GM21619 (cell line): ENCODE measurements around the gene ITGA8.
"Not testable (repeated sequence)": the region's sequence is repeated elsewhere in the genome, so short reads cannot be mapped to it uniquely, and the experiment has no call there.

Source experiments
- ATAC-seq: cut with Tn5 transposase; IDR thresholded peaks from one replicate; pipeline ENCODE4 v1.9.1; 2021; ENCODE audit not compliant: unreplicated experiment

ITGA8 gene

DNA sequence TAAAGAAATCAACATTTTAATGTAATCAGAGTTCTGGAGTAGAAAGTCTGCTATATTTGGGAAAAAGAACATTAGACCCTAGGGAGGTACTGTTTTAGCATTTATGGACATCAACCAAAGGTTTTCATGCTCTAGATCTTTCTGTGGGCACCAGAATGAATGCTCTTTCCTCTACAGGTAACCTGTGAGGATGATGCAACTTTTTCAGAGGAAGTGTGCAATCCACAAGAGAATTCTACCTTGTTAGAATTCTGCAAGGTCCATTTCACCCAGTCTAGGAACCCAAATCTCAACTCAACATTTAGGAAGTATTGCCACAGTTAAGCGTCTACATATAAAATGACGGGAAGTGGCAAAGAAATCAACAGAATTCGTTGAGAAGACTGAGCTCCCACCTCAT lies 208.8 kb downstream of the ITGA8 start:
- ATAC-seq = no peak

DNA sequence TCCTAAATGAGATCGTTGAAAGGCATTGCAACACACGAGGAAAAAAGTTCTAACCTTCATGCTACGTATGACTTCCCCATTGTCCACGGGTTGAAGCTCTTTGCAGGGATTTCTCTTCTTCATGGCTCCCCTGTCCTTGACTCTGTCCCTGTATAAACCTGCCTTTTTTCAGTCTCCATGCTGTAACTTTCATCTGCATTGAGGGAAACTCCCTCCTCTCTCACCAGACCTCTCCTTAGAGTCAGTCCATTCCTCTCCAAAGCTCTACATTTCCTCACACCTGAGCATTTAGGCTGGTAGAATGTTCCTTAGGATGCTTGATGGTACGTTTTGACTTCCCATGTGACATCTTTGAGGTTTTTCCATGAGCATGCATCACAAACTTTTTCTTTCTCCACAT lies 214.4 kb downstream of the ITGA8 start:
- no peak for ATAC-seq

DNA sequence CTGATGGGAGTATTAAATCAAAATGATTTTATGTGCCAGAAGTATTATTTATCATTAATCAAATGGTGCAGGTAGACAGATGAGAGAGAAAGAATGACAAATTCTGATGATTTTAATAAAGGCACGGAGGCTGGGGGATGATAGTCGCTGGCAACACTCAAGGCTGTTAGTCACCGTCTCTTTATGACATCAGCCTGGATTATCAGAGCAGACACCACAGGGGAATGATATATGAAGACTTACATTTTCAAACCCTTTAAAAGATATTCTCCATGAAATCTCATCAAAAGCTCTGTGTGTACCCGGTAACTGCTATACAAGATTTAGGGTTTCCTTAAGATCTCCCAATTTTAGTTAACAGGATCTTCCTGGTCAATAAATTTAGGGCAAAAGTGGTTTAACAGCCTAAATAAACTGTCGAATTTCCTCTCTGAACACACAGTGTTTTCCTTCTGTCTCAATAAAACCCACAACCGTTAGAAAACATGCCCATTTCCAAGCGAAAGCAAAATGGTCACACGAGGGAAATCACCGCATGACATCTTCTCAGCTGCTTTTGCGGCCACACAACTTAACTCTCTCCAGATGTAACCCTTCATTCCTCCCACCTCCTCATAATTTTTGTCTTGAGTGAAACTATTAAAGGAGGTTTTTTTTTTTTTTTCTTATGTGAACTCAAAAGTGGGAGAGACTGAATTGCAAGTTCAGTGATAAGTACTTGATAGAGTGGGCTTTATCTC lies 215.5 kb downstream of the ITGA8 start:
- ATAC-seq = no peak

DNA sequence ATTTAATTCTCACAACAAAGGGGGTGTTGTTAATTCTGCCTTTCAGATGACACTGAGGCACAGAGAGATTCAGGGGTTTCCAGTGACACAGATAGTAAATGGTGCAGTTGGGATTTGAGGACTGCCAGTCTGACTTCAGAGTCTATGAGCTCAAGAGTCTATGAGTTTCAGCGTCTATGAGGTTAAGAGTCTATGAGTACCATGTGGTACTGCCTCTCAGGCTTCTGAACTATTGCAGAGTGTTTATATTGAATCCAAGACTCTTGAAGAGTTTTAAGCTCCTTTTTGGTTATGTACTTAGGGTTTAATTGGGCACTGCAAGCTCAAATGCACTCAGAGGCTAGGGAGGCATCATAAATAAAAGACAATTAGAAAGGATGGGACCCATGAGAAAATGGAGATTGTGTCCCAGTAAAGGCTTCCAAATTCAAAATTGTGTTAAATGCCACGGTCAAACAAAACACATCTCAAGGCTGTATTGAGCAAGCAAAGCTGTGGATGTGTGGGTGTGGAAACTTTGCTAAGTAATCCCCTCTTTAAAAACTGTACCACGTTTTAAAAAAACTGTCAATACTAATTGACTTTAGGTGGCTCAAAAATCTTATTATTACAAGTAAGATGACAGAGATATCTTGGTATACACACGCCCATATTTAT lies 224.7 kb downstream of the ITGA8 start:
- ATAC-seq = no peak

DNA sequence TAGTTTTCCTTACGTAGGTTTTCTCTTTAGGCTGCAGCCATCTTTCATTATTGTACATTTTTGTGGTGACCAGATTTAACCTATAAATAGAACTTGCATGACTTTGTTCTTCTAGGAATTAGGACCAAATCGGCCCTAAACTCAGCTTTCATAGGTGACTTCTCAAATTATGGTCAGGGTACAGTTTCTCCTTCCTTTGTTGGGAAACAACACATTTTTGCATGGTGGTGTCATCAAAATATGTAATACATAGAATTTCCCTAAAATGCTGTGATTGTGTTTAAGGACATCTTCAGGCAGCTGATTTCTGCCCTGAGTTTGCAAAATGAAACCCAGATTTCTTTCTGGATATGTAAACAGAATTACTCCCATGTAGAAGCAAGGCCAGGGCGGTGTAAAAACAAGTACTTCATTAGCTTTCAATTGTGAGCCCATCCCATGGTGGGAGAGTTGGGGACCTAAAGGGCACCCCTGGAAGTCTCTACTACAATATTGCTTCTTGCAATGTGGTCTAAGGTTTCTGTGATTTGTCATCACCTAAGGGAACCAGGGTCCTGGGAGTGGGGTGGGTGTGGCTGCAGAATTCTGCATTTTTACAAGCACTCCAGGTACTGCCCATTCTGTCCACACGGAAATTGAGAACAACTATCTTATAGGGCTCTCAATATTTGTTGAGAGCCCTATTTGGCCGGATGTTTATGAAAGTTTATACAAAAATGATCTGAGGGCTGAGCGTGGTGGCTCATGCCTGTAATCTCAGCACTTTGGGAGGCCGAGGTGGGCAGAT lies 227.7 kb downstream of the ITGA8 start:
- no peak for ATAC-seq

DNA sequence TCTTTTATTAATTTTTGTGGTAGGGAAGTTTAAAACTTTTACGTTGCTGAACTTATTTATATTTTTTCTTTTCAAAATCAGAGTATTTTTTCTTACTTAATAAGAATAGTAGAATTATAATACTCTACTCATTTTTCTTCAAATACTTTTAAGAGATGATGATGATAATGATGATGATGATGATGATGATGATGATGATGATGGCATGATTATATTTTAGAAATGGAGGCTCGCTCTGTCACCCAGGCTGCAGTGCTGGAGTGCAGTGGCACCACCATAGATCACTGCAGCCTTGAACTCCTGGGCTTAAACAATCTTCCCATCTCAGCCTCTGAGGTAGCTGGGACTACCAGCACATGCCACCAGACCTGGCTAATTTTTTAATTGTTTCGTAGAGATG lies 230.3 kb downstream of the ITGA8 start:
- ATAC-seq = no peak

DNA sequence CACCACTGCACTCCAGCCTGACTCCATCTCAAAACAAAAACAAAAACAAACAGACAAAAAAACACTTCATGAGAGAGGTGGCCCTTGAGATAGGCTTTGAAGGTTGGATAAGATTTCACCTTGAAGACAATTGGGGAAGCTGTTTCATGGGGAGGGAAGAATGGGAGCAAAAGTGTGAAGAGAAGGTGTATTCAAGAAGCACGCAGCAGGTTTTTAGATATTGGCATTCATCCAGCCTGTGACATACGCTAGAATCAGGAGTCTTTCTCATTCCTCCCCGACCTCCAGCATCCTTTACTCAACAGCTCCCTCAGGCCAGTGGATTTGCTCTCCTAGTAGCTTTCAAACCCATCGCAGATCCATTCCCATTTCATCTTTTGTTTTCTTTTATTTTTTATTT lies 232.3 kb downstream of the ITGA8 start:
- no peak for ATAC-seq

DNA sequence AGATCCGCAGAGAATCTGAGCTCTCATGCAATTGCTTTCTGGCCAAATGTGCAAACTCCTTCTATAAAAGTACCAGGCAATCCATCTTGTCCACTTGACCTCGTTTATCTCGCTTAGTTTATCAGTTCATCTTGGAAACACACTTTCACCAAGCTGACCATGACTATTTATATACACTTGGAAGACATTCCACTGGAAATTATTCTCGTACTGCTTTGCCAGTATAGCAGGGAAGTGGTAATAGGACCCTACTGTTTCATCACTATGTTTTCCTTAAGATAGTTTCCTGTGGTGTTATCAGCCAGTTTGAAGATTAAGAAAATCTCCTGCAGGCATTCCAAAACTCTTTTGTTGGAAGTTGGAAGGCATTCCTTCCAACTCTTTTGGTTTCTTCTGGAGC lies 233.3 kb downstream of the ITGA8 start:
- ATAC-seq = no peak

DNA sequence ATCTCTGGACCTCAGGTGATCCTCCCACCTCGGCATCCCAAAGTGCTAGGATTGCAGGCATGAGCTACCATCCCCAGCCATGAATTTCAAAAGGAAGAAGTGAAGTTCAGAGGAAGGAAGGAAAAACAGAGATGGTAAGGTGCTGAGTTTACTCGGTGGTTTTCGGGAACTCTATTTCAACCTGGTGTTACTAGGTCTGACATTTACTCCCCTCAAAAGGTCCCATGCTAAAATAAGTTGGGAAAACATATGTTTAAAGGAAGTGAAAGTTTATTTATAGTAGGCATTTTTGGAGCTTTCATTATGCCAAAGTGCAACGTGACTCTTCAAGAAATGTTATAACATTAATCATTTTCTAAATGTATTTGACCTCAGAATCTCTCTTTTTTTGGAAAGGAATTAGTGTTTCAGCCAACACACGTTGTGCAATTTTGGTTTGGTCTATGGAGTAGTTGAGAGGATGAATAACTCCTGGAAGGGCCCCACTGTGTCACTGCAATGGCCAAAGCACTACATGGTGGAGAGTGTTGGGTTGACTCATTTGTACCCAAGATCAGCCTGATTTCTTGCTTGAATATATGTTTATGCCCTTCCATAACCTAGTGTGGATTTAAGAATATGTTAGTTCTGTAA lies 233.9 kb downstream of the ITGA8 start:
- ATAC-seq = no peak

DNA sequence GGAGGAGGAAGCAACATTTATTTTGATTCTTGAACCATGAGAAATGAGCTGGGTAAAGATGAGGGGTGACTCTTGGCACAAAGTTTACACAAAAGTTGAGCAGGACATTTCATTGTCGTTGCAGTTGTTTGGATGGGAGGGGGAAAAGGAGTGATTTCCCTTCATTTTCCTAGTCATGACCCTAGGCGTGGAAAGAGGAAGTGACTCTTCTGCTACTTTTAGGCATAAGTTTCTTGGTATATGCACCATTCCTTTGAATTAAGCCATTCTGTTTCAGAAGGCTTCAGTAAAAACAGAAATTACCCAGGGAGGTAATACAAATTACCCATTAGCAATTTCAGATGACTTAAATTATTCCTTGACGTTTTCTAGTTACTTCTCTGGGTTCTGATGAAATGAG lies 234.7 kb downstream of the ITGA8 start:
- ATAC-seq = no peak

DNA sequence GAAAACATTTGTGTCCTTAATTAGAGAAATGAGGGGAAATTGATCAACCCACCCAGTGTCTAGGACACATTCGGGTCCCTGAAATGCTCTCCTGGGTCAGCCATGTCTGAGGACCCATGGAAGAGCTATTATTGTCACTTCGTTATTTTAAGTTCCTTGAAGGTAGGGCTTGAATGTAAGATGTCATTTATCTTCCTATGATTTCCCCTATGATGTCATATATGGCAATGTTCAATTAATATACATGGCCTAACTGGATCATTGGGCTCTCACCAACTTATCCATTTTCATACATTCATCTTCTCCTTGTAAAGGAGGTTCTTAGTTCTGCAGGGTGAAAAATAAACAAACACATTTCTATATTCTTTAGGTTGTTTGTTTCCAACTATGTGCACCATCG lies 235.6 kb downstream of the ITGA8 start:
- ATAC-seq = no peak

DNA sequence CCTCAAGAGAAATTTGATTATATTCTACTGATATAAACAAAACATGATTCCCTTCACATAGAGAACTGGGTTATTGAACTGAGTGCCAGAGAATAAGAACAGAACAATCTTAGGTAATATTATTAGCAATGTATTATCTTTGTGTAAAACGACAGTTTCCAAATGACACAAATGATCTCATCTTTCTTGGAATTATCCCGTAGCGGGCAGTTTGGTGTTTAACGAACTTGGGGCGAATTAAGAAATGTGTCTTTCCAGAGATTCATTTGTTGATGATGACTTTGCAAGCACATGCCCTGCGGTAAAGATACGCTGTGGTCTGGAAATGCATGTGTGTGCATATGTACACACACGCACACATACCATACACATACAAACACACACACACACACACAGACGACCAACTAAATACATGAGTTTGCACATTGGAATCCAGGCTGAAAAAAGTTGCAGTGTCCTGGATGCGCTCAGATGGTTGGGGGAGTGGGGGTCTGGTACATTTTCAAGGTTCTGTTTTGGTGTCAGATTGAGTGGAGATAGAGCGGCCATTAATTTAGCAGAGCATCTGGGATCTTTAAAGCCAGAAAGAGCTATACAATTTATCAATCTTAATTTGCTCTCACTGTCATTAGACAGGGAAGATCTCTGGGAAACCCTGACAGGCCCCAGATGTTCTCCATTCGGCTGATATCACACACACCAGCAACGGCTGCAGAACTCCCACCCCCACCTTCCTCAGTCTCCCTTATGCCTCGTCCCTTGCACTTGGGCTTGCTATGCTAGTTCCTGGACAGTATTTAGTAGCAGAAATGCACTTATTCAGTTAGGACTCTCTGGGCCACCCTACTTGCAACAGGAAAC lies 236.3 kb downstream of the ITGA8 start:
- ATAC-seq = no peak

DNA sequence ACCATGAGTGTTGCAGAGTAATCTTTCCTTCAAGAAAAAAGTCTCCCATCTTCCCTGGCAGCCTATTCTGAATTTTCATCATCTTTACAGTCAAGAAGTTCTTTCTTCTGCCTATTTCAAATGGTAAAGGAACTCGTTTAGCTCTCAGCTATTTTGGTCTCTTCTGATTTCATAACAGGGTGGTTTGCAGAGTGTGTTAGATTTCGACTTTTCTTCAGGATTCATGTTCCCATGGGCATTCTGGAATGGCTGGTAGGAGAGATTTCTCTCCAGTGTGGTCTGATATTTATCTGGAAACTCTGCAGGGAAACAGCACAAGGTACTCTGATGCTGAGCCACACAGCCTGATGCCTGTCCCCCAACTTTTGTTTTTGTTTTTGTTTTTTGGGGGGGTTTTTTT lies 237.6 kb downstream of the ITGA8 start:
- no peak for ATAC-seq

DNA sequence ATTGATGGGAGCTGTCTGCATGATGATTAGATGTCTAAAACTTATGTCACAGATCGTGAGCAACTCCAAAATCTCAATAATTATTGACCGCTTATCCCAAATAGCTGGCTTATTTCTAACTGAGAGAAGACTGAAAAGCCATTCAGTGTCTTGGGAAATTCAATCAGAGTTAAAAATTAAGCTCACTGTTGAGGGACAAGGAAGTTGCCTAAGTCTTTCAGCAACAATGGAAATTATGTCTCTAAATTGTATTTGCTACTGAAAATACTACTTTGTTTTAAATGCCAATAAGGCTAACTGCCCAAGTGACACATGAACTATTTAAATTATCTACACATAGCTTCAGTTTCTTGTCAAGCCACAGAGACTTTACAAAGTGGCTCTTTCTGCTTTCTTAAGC lies 240.8 kb downstream of the ITGA8 start:
- ATAC-seq = no peak

DNA sequence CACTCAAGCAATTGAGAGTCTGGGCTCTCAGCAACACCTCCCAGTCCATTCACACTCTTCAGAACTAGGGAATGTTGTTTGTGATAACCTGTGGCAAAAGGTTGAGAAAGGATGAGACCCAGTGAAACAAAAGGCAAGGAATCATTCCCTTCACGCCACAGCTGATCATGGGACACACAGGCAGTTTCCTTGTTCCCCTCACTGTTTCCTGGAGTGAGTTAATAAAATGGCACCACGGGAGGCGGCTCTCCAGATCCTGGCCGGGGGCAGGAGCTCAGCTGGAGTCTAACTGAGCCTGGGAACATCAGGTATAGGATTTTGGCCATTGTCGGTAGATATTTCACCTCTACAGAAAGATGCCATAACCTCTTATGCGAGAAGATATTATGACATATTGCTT lies 241.3 kb downstream of the ITGA8 start:
- no peak for ATAC-seq

DNA sequence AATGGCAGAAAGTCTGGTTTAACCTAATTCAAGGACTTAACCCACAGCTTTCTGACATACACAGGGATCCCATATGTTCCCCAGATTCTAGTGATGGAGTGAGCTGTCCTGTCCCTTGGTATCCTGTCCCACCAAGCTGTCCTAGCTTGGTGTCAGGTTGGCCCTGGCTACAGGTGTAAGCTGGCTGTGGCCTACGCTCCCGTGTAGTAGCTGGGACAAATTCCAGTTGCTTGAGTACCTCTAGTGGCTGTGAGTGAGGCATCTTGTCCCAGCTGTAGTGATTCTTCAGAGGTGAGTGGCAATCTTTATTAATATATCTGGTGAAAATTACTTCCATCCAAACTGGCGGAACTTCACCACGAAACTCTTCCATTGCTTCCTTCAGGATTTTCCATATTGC lies 243.4 kb downstream of the ITGA8 start:
- ATAC-seq = no peak

DNA sequence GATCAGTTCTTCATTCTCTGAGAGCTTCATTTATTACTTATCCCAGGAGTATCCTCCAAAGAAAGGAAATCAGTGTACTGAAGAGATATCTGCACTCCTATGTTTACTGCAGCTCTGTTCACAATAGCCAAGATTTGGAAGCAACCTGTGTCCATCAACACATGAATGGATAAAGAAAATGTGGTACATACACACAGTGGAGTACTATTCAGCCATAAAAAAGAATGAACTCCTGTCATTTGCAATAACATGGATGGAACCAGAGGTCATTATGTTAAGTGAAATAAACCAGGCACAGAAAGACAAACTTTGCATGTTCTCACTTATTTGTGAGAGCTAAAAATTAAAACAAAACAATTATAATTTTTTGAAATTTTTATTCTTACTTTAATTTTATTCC lies 244.3 kb downstream of the ITGA8 start:
- not testable (repeated sequence) for ATAC-seq

DNA sequence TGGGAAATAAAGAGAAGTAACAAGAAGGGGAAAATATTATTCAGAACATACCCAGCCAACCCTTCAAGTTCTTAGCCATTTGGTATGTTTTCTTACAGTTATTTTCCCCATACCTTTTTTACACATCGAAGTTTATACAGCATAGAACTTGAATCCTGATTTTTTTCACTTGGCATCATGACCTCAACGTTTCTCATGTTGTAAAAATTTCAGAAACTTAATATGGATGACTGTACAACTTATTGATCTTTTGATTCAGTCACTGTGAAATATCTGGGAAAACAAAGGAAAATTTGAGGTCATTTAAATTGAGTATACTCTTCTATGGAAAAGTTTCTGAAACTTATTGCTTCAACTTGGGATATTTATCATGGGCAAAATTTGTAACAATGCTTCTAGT lies 245.1 kb downstream of the ITGA8 start:
- no peak for ATAC-seq

DNA sequence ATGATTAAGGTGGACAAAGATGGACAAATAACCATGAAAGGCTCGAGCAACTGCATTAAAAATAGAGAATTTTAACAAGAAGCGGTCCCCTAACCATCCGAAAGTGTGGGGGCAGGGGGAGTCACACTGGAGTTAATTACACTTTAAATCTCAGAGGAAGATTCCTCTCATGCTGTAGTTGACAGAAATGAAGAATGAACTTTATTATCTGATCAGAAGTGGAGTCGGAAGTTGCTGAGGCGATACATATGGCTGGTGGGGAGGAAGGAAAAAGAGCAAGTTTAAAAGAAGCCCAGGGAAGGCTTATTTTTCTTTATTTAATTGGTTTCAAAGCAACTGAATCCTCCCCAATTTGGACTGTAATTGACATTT lies 246.3 kb downstream of the ITGA8 start:
- no peak for ATAC-seq

DNA sequence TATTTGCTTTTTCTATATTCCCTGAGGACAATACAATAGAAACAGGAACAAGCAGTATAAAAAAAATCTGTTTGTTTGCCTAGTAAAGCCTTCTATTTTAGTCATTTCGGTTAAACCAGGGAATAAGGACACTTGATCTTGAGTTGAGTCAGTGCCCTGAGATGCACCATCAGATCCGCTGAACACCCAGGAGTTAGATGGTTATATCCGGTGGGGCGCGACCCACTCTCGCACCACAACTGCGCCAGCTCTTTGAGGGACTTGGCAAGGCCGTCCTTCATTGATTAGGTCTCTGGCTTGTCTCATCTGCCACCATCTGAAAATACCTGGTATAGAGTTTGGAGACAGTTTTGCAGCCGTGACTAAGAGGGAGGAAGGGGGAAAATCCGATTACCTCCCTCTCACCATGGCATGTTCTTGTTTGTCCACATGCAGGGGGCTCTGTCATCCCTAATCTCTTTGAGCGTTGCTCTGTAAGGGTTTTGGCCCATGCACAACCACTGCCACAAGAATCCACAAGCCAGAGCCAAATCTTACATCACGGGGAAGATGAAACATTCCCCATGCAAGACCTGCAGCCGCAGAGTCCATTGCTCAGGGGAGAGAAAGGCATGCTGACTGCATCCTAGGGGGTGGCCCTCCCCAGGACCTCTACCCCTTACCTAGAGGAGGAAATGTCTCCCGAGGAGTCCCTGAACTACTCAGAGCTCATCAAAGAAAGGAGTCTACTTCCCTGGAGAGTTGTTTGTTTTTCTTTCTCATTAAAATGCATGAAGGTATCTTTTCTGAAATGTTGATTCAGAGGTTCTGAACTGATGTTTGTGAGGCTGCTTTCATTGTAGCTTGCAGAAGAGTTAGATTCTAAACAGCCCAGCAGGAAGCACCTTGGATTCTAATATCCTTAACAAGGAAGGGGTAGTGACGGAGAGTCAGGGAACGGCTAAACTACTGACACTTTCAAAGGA lies 247.0 kb downstream of the ITGA8 start:
- no peak for ATAC-seq
